ENCODE data around the gene MARK3. TPM values are rescaled to one million over a fixed set of nuclear protein-coding genes. Genes with fewer than 3 reads are reported as not detected.

MARK3 gene
- total and polyA plus RNA-seq, 3 donors from 2014 or later, result 93.9 to 198 (median 172) TPM

DNA sequence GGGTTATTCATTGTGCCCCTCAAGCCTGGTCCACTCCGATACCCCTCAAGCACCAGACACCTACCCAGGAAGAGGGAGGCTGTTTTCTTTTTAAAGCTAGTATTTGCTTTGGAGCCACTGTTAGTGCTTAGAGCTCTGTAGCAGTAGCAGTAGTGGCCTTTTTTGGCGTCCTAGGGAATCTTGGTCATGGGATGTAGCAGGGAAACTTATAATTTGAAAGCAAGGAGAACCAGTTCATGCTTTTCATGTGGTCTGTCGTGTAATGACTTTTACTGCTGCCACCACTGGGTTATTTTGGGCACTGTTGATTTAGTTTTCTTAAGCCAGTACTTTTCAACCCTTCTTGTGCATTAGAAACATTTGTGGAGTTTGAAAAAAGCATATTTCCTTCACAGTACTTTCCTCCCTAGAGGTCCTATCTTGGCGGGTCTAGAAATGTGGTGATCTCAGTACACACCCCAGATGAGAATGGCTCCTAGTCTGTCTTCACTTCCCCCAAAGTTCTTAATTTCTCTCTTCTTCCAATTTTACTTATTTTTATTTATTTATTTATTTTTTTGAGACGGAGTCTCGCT lies 49.7 kb downstream of the MARK3 start:
- H3K36me3 ChIP-seq (ENCODE audit: low read depth, missing control alignments), result no peaks in the 10 kb centered on the region
- H3K9me3 ChIP-seq, result no peaks in the 10 kb centered on the region
- no peak overlapping the region for H3K4me3 ChIP-seq
- TF ChIP-seq, protein P1, sequence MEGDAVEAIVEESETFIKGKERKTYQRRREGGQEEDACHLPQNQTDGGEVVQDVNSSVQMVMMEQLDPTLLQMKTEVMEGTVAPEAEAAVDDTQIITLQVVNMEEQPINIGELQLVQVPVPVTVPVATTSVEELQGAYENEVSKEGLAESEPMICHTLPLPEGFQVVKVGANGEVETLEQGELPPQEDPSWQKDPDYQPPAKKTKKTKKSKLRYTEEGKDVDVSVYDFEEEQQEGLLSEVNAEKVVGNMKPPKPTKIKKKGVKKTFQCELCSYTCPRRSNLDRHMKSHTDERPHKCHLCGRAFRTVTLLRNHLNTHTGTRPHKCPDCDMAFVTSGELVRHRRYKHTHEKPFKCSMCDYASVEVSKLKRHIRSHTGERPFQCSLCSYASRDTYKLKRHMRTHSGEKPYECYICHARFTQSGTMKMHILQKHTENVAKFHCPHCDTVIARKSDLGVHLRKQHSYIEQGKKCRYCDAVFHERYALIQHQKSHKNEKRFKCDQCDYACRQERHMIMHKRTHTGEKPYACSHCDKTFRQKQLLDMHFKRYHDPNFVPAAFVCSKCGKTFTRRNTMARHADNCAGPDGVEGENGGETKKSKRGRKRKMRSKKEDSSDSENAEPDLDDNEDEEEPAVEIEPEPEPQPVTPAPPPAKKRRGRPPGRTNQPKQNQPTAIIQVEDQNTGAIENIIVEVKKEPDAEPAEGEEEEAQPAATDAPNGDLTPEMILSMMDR (IDR thresholded peaks at IDR 0.05), result no peak
- TF ChIP-seq POLR2A (IDR thresholded peaks at IDR 0.05), result no peak
- H3K27me3 ChIP-seq, result no peaks in the 10 kb centered on the region
- WGBS, 2 donors, result 64 to 68% methylated on average over 6 of the region's 6 CpGs
- DNase-seq, result no peak
- intact Hi-C loops (cut with DNase I; ENCODE audit: low total_unique reads), result no loop called here
- peak overlapping the region in 1 of 2 donors; percentile 36 for H3K27ac ChIP-seq
- H3K4me1 ChIP-seq, result peaks cover 7% of the 10 kb centered on the region

DNA sequence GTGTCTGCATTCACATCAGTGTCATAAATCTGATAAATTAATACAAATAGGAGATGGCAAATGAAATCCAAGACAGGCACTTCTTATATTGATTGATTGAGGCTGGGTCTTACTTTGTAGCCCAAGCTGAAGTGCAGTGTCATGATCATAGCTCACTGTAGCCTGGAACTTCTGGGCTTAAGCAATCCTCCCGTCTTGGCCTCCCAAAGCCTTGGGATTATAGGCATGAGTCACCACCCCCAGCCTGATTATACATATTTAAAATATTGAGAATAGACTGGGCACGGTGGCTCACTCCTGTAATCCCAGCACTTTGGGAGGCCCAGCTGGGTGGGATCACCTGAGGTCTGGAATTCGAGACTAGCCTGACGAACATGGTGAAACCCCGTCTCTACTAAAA lies 51.3 kb downstream of the MARK3 start:
- 67 to 77% methylated on average over 5 of the region's 5 CpGs for WGBS, 2 donors
- no peak overlapping the region for H3K27ac ChIP-seq

DNA sequence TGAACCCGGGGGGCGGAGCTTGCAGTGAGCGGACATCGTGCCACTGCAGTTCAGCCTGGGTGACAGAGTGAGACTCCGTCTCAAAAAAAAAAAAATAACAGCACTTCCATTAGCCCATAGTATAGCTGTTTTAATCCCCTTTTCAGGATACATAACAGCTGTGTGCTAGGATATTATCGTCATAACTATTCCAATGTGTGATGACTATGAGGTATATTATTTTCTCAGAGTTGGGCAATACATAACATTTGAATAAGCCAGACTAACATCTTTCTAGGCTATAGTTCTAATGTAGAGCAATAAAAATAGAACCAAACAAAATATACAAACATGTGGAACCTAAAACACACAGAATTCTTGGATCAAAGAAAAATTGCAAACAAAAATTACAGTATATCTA lies 57.1 kb downstream of the MARK3 start:
- H3K4me1 ChIP-seq, result peaks cover 7% of the 10 kb centered on the region
- DNase-seq, result no peak
- no peak overlapping the region for H3K4me3 ChIP-seq
- intact Hi-C loops (cut with DNase I; ENCODE audit: low total_unique reads), result no loop called here
- H3K27me3 ChIP-seq, result no peaks in the 10 kb centered on the region
- H3K27ac ChIP-seq, result no peak overlapping the region
- H3K36me3 ChIP-seq (ENCODE audit: low read depth, missing control alignments), result no peaks in the 10 kb centered on the region
- 90 to 94% methylated on average over 6 of the region's 6 CpGs for WGBS, 2 donors
- H3K9me3 ChIP-seq, result no peaks in the 10 kb centered on the region
- TF ChIP-seq, protein P1 (IDR thresholded peaks at IDR 0.05), result no peak
- no peak for TF ChIP-seq POLR2A (IDR thresholded peaks at IDR 0.05)

More for the DNA sequence above, 51.3 kb downstream of the MARK3 start:
- H3K9me3 ChIP-seq, result no peaks in the 10 kb centered on the region
- DNase-seq, result no peak
- H3K4me3 ChIP-seq, result no peak overlapping the region
- no peaks in the 10 kb centered on the region for H3K4me1 ChIP-seq
- intact Hi-C loops (cut with DNase I; ENCODE audit: low total_unique reads), result no loop called here
- no peaks in the 10 kb centered on the region for H3K27me3 ChIP-seq
- H3K36me3 ChIP-seq (ENCODE audit: low read depth, missing control alignments), result no peaks in the 10 kb centered on the region
- TF ChIP-seq POLR2A (IDR thresholded peaks at IDR 0.05), result no peak
- TF ChIP-seq, protein P1 (IDR thresholded peaks at IDR 0.05), result no peak

DNA sequence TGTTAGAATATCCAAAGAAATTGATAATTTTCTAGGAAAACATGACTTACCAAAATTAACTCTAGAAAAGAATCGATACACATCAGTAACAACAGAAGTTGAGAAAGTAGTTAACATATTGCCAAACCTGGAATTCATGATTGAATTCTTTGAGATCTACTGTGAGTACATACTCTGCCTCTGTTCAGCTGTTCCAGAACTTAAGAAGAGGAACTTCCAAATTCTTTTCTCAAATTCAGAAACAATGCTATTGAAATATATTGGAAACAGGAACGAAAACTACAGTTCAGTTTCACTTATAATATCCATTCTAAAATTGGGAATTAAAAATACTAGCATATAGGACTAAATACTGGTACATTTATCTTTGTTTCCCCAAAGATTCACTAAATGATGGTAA lies 57.9 kb downstream of the MARK3 start:
- Histone ChIP-seq H3K9me3 (no peaks in the 10 kb centered on the region), H3K4me1 (peaks cover 7% of the 10 kb centered on the region), H3K27ac (no peak overlapping the region), H3K27me3 (no peaks in the 10 kb centered on the region), H3K4me3 (no peak overlapping the region), H3K36me3 (ENCODE audit: low read depth, missing control alignments) (no peaks in the 10 kb centered on the region)
- no peak for TF ChIP-seq POLR2A (IDR thresholded peaks at IDR 0.05)
- TF ChIP-seq, protein P1 (IDR thresholded peaks at IDR 0.05), result no peak
- intact Hi-C loops (cut with DNase I; ENCODE audit: low total_unique reads), result no loop called here
- WGBS, 2 donors, result 84 to 89% methylated on average over 2 of the region's 2 CpGs
- no peak for DNase-seq

DNA sequence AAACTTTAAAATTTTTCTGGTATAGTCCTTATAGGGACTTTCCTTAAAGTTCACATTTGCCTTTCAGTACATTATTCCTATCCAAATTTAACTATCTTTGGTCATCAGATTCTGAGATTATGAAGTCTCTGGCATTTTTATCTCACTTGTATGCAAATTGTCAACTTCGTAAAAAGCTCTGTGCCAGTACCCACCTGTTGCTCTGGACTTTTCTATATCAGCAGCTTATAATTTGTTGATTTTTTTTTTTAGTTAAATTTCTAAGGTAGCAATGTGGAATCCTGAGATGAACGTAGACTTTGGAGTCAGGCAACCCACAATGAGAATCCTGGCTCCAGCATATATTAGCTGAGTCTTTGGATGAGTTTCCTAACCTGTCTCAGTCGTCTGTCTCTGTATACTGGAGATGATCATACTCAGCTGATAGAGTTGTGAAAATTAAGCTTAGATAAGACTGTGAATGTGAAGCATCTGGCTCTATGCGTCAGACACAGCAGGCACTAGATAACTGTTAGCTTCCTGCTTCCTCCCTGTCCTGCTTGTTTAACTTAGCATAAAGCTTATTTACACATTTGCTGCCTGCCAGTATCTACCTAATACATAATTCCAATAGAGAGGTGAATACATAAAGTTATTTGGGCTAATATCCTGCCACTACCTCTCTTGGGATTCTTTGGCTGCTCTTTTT lies 59.8 kb downstream of the MARK3 start:
- Histone ChIP-seq H3K9me3 (no peaks in the 10 kb centered on the region), H3K27ac (no peak overlapping the region), H3K4me1 (peaks cover 7% of the 10 kb centered on the region), H3K27me3 (no peaks in the 10 kb centered on the region), H3K36me3 (ENCODE audit: low read depth, missing control alignments) (no peaks in the 10 kb centered on the region), H3K4me3 (no peak overlapping the region)
- TF ChIP-seq, protein P1 (IDR thresholded peaks at IDR 0.05), result no peak
- TF ChIP-seq POLR2A (IDR thresholded peaks at IDR 0.05), result no peak
- DNase-seq, result no peak
- intact Hi-C loops (cut with DNase I; ENCODE audit: low total_unique reads), result no loop called here
- 66 to 74% methylated on average over 4 of the region's 4 CpGs for WGBS, 2 donors
